Measurements from ENCODE around the gene LRRC8B.
"Not testable (repeated sequence)": the region's sequence is repeated elsewhere in the genome, so short reads cannot be mapped to it uniquely, and the experiment has no call there.

Gene LRRC8B

GRCh38 chr1:89620664-89621063, 96.0 kb downstream of the LRRC8B start:
- peaks cover 12% of the 10 kb centered on the region for H3K36me3 Mint-ChIP-seq (ENCODE audit: low read depth)
- peaks cover 12% of the 10 kb centered on the region for H3K9me3 Mint-ChIP-seq
- TF ChIP-seq, protein P1, sequence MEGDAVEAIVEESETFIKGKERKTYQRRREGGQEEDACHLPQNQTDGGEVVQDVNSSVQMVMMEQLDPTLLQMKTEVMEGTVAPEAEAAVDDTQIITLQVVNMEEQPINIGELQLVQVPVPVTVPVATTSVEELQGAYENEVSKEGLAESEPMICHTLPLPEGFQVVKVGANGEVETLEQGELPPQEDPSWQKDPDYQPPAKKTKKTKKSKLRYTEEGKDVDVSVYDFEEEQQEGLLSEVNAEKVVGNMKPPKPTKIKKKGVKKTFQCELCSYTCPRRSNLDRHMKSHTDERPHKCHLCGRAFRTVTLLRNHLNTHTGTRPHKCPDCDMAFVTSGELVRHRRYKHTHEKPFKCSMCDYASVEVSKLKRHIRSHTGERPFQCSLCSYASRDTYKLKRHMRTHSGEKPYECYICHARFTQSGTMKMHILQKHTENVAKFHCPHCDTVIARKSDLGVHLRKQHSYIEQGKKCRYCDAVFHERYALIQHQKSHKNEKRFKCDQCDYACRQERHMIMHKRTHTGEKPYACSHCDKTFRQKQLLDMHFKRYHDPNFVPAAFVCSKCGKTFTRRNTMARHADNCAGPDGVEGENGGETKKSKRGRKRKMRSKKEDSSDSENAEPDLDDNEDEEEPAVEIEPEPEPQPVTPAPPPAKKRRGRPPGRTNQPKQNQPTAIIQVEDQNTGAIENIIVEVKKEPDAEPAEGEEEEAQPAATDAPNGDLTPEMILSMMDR (IDR thresholded peaks at IDR 0.05) = no peak
- no peak overlapping the region for H3K4me3 Mint-ChIP-seq
- peaks cover 3% of the 10 kb centered on the region for H3K27me3 Mint-ChIP-seq (ENCODE audit: low read depth, poor library complexity)
- no peak for DNase-seq
- H3K27ac Mint-ChIP-seq = no peak overlapping the region
- no peaks in the 10 kb centered on the region for H3K4me1 Mint-ChIP-seq

- TF ChIP-seq, protein P1 (IDR thresholded peaks at IDR 0.05) = no peak
- Mint-ChIP-seq H3K36me3 (ENCODE audit: low read depth) (peaks cover 7% of the 10 kb centered on the region), H3K9me3 (peaks cover 7% of the 10 kb centered on the region), H3K27me3 (ENCODE audit: low read depth, poor library complexity) (no peaks in the 10 kb centered on the region), H3K4me1 (no peaks in the 10 kb centered on the region), H3K27ac (no peak overlapping the region), H3K4me3 (no peak overlapping the region)
- DNase-seq = no peak
These were observed 98.3 kb downstream of the LRRC8B start for GRCh38 chr1:89622895-89623294.

DNA sequence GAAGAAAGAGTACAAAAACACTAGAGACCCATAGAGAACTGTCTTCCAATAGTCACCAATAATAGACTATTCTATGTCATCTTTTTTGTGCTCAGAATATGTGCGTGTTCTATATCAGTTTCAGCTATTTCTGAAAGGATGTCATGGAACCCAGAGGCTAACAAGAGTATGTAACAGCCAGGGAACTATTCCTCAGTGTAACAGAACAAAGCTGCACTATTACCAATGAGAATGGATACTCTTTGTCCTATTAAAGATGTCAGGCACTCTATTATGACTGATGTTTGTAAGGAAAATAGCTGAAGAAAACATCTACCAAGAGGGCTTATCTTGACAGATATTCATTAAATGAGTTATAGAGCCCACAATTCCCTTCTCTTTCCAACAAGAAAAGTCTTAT, 99.7 kb downstream of the LRRC8B start:
- no peaks in the 10 kb centered on the region for H3K36me3 Mint-ChIP-seq (ENCODE audit: low read depth)

DNA sequence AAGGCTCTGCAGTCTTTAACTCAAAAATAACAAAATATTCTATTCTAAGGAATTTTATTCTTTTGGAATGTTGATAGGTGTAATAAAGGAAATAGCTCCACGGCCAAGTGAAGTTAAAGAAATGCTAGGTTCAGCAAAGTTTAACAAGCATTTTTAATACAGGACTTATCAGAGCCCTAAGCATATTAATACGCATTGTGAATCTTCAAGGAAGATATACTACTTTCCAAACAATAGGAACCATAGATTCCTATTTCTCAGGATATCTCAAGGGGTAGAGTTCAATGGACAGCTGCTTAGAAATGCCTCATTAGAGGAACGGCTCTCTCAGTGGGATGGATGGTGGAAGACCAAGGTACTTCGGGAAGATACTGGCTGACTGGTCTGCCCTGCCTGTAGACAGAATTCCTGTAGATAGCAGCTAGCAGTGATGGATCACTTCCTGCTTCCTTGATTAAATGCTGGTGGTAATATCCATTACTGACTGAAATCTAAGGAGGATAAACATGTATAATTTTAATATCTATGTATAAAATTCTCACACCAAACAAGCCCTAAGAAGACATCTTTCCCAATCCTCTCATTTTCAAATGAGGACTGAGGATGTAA, 100.2 kb downstream of the LRRC8B start:
- H3K9me3 Mint-ChIP-seq = no peaks in the 10 kb centered on the region
- no peak overlapping the region for H3K4me3 Mint-ChIP-seq
- TF ChIP-seq, protein P1 (IDR thresholded peaks at IDR 0.05) = no peak
- H3K27me3 Mint-ChIP-seq (ENCODE audit: low read depth, poor library complexity) = peaks cover 5% of the 10 kb centered on the region
- DNase-seq = no peak
- no peaks in the 10 kb centered on the region for H3K4me1 Mint-ChIP-seq
- no peaks in the 10 kb centered on the region for H3K36me3 Mint-ChIP-seq (ENCODE audit: low read depth)
- no peak overlapping the region for H3K27ac Mint-ChIP-seq

More for the DNA sequence above, 99.7 kb downstream of the LRRC8B start:
- Mint-ChIP-seq H3K27me3 (ENCODE audit: low read depth, poor library complexity) (no peaks in the 10 kb centered on the region), H3K27ac (no peak overlapping the region), H3K4me1 (no peaks in the 10 kb centered on the region), H3K4me3 (no peak overlapping the region), H3K9me3 (no peaks in the 10 kb centered on the region)
- DNase-seq = no peak
- TF ChIP-seq, protein P1 (IDR thresholded peaks at IDR 0.05) = no peak

GRCh38 chr1:89627596-89627962, 103.0 kb downstream of the LRRC8B start:
- no peak overlapping the region for H3K4me3 Mint-ChIP-seq
- no peak for DNase-seq
- H3K27me3 Mint-ChIP-seq (ENCODE audit: low read depth, poor library complexity) = peaks cover 21% of the 10 kb centered on the region
- H3K36me3 Mint-ChIP-seq (ENCODE audit: low read depth) = no peaks in the 10 kb centered on the region
- H3K9me3 Mint-ChIP-seq = no peaks in the 10 kb centered on the region
- TF ChIP-seq, protein P1 (IDR thresholded peaks at IDR 0.05) = no peak
- H3K27ac Mint-ChIP-seq = no peak overlapping the region
- peaks cover 12% of the 10 kb centered on the region for H3K4me1 Mint-ChIP-seq

GRCh38 chr1:89629146-89629545, 104.5 kb downstream of the LRRC8B start:
- Mint-ChIP-seq H3K4me1 (peaks cover 18% of the 10 kb centered on the region), H3K27me3 (ENCODE audit: low read depth, poor library complexity) (peaks cover 28% of the 10 kb centered on the region), H3K27ac (no peak overlapping the region), H3K4me3 (no peak overlapping the region), H3K9me3 (no peaks in the 10 kb centered on the region), H3K36me3 (ENCODE audit: low read depth) (no peaks in the 10 kb centered on the region)
- TF ChIP-seq, protein P1 (IDR thresholded peaks at IDR 0.05) = no peak
- no peak for DNase-seq

DNA sequence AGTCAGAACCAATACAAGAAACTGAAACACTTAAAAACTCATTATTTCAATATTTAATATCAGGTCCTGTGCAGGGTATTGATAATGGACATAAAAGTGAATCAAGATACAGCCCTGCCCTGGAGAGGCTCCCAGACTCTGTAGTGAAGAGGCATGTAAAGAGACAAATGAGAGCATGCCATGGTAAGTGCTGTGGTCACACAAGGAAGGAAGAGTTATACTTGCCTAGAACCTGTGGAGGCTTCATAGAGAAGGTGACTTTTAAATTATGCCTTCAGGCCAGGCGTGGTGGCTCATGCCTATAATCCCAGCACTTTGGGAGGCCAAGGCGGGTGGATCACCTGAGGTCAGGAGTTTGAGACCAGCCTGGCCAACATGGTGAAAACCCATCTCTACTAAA, 105.0 kb downstream of the LRRC8B start:
- not testable (repeated sequence) for DNase-seq; H3K36me3 Mint-ChIP-seq (ENCODE audit: low read depth)
- H3K27me3 Mint-ChIP-seq (ENCODE audit: low read depth, poor library complexity) = peaks cover 32% of the 10 kb centered on the region

More for the DNA sequence above, 105.0 kb downstream of the LRRC8B start:
- H3K27ac Mint-ChIP-seq, H3K9me3 Mint-ChIP-seq, H3K4me3 Mint-ChIP-seq: not testable (repeated sequence)
- peaks cover 23% of the 10 kb centered on the region for H3K4me1 Mint-ChIP-seq

Measured in nephron progenitor cell (in vitro differentiated cells).